ENCODE results near the gene TOR4A.
"Not testable (repeated sequence)": the region's sequence is repeated elsewhere in the genome, so short reads cannot be mapped to it uniquely, and the experiment has no call there.

The TOR4A gene

DNA sequence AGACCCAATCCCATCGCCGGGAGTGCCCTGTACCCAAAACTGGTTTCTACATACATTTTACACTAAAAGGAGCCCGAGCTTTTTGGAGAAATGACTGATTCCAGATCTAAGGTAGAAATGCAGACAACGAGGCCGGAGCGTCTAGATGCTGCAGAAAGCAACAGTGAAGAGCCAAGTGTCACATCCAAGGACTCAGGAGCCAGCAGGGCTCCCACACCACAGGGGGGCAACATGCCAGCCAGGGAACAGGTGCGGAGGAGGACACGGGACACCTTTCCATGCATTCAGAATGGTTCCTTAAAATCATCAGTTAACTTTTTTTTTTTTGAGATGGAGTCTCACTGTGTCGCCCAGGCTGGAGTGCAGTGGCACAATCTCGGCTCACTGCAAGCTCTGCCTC lies 47.6 kb downstream of the TOR4A start:
- no peak overlapping the region for H3K9ac ChIP-seq (ENCODE audit: insufficient read length)
- no peak overlapping the region for H3K27ac ChIP-seq
- no peaks in the 10 kb centered on the region for H3K36me3 ChIP-seq (ENCODE audit: insufficient read depth, low read length)
- DNase-seq (ENCODE audit: low read depth, low spot score) = no peak
- no peak overlapping the region for H3K4me3 ChIP-seq
- H3K9me3 ChIP-seq (ENCODE audit: low read depth, low read length) = no peaks in the 10 kb centered on the region
- TF ChIP-seq POLR2AphosphoS5 (IDR thresholded peaks at IDR 0.05; ENCODE audit: borderline replicate concordance, low read depth, low read length) (no peak), EZH2 (IDR thresholded peaks at IDR 0.05) (no peak), FOXP2 (optimal IDR thresholded peaks at IDR 0.05; ENCODE audit: control extremely low read depth, extremely low read length, insufficient read depth) (no peak)

DNA sequence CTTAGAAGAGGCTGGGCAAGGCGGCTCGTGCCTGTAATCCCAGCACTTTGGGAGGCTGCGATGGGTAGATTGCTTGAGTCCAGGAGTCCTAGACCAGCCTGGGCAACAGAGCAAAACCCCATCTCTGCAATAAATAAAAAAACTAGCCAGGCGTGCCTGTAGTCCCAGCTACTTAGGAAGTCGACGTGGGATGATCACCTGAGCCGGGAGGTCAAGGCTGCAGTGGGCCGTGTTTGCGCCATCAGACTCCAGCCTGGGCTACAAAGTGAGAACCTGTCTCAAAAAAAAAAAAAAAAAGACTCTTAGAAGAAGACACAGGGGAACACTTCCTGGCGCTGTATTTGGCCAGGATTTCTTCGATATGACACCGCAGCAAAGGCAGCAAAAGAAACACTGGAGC lies 48.3 kb downstream of the TOR4A start:
- Histone ChIP-seq H3K9ac (ENCODE audit: insufficient read length) (no peak overlapping the region), H3K4me3 (no peak overlapping the region), H3K27ac (no peak overlapping the region), H3K9me3 (ENCODE audit: low read depth, low read length) (no peaks in the 10 kb centered on the region), H3K36me3 (ENCODE audit: insufficient read depth, low read length) (no peaks in the 10 kb centered on the region)
- no peak for TF ChIP-seq FOXP2 (optimal IDR thresholded peaks at IDR 0.05; ENCODE audit: control extremely low read depth, extremely low read length, insufficient read depth)
- TF ChIP-seq EZH2 (IDR thresholded peaks at IDR 0.05) = no peak
- no peak for TF ChIP-seq POLR2AphosphoS5 (IDR thresholded peaks at IDR 0.05; ENCODE audit: borderline replicate concordance, low read depth, low read length)
- DNase-seq (ENCODE audit: low read depth, low spot score) = no peak

DNA sequence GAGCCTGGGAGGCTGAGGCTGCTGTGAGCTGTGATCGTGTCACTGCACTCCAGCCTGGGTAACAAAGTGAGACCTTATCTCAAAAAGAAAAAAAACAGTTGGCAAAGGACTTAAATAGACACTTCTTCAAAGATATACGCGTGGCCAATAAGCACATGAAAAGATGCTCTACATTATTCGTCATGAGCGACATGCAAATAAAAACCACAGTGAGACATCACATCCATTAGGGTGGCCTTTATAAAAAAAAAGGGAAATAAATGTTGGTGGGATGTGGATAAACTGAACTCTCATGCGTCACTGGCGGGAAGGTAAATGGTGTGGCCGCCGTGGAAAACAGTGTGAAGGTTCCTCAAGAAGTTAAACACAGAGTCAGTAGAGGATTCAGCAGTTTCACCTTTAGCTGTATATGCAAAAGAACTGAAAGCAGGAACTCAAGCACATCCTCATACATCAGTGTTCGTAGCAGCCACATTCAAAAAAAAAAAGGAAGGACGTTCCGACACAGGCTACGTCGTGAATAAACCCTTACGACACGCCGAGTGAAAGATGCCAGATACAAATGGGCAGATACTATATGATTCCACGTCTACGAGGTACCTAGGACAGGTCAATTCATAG lies 49.0 kb downstream of the TOR4A start:
- no peaks in the 10 kb centered on the region for H3K9me3 ChIP-seq (ENCODE audit: low read depth, low read length)
- no peak overlapping the region for H3K27ac ChIP-seq
- H3K9ac ChIP-seq (ENCODE audit: insufficient read length) = no peak overlapping the region
- TF ChIP-seq FOXP2 (optimal IDR thresholded peaks at IDR 0.05; ENCODE audit: control extremely low read depth, extremely low read length, insufficient read depth) = no peak
- TF ChIP-seq EZH2 (IDR thresholded peaks at IDR 0.05) = no peak
- TF ChIP-seq POLR2AphosphoS5 (IDR thresholded peaks at IDR 0.05; ENCODE audit: borderline replicate concordance, low read depth, low read length) = no peak
- H3K36me3 ChIP-seq (ENCODE audit: insufficient read depth, low read length) = no peaks in the 10 kb centered on the region
- no peak for DNase-seq (ENCODE audit: low read depth, low spot score)
- no peak overlapping the region for H3K4me3 ChIP-seq

DNA sequence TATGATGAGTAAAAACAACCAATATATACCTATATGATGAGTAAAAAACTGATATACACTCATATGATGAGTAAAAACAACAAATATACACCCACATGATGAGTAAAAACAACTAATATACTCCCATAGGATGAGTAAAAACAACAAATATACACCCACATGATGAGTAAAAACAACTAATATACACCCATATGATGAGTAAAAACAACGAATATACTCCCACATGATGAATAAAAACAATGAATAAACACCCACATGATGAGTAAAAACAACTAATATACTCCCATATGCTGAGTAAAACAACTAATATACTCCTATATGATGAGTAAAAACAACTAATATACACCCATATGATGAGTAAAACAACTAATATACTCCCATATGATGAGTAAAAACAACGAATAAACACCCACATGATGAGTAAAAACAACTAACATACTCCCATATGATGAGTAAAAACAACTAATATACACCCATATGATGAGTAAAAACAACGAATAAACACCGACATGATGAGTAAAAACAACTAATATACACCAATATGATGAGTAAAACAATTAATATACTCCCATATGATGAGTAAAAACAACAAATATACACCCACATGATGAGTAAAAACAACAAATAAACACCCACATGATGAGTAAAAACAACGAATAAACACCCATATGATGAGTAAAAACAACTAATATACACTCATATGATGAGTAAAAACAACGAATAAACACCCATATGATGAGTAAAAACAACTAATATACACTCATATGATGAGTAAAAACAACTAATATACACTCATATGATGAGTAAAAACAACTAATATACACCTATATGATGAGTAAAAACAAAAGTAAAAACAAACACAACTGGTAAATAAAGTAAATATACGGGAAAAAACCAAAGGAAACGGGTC lies 50.4 kb downstream of the TOR4A start:
- not testable (repeated sequence) for H3K27ac ChIP-seq; DNase-seq (ENCODE audit: low read depth, low spot score); H3K36me3 ChIP-seq (ENCODE audit: insufficient read depth, low read length); H3K4me3 ChIP-seq; H3K9me3 ChIP-seq (ENCODE audit: low read depth, low read length); H3K9ac ChIP-seq (ENCODE audit: insufficient read length)

DNA sequence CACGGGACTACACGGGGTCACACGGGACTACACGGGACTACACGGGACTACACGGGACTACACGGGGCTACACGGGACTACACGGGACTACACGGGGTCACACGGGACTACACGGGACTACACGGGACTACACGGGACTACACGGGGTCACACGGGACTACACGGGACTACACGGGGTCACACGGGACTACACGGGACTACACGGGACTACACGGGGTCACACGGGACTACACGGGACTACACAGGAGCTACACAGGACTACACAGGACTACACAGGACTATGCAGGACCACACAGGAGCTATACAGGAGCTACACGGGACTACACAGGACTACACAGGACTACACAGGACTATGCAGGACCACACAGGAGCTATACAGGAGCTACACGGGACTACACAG lies 52.1 kb downstream of the TOR4A start:
- not testable (repeated sequence) for H3K9me3 ChIP-seq (ENCODE audit: low read depth, low read length); H3K9ac ChIP-seq (ENCODE audit: insufficient read length); DNase-seq (ENCODE audit: low read depth, low spot score); H3K27ac ChIP-seq; H3K4me3 ChIP-seq; H3K36me3 ChIP-seq (ENCODE audit: insufficient read depth, low read length)

DNA sequence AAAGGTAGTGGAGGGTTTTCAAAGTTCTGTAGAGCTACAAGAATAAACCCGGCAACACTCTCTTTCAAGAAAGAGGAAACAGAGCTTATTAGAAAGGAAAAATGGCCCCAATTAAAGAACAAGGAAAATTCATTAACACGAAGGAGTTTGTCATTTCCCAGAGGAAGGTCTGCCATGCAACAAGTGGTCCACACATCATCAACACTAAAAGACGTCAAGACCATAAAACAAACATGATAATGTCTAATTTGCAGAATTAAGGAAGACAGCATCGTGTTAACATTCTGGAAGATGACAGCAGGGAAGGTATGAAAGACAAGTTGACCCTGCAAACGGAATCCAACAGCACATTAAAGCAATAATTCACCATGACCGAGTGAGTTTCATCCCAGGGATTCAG lies 53.2 kb downstream of the TOR4A start:
- no peaks in the 10 kb centered on the region for H3K36me3 ChIP-seq (ENCODE audit: insufficient read depth, low read length)
- H3K4me3 ChIP-seq = no peak overlapping the region
- no peak overlapping the region for H3K27ac ChIP-seq
- no peak overlapping the region for H3K9ac ChIP-seq (ENCODE audit: insufficient read length)
- no peaks in the 10 kb centered on the region for H3K9me3 ChIP-seq (ENCODE audit: low read depth, low read length)
- no peak for TF ChIP-seq FOXP2 (optimal IDR thresholded peaks at IDR 0.05; ENCODE audit: control extremely low read depth, extremely low read length, insufficient read depth)
- TF ChIP-seq EZH2 (IDR thresholded peaks at IDR 0.05) = no peak
- no peak for DNase-seq (ENCODE audit: low read depth, low spot score)

DNA sequence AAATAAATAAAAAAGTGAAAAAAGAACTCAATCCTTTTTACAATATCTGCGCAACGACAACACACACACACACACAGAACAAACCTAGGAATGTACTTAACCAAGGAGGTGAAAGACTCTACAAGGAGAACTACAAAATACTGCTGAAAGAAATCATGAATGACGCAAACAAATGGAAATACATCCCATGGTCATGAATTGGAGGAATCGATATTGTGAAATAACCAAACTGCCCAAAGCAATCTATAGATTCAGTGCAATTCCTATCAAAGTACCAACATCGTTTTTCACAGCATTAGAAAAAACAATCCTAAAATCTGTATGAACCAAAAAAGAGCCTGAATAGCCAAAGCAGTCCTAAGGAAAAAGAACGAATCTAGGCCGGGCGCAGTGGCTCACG lies 54.4 kb downstream of the TOR4A start:
- H3K36me3 ChIP-seq (ENCODE audit: insufficient read depth, low read length) = no peaks in the 10 kb centered on the region
- TF ChIP-seq FOXP2 (optimal IDR thresholded peaks at IDR 0.05; ENCODE audit: control extremely low read depth, extremely low read length, insufficient read depth) (no peak), POLR2AphosphoS5 (IDR thresholded peaks at IDR 0.05; ENCODE audit: borderline replicate concordance, low read depth, low read length) (no peak), EZH2 (IDR thresholded peaks at IDR 0.05) (no peak)
- no peak for DNase-seq (ENCODE audit: low read depth, low spot score)
- no peak overlapping the region for H3K9ac ChIP-seq (ENCODE audit: insufficient read length)
- H3K9me3 ChIP-seq (ENCODE audit: low read depth, low read length) = no peaks in the 10 kb centered on the region; the same call in 1 of the 2 replicates
- H3K4me3 ChIP-seq = no peak overlapping the region
- no peak overlapping the region for H3K27ac ChIP-seq

Data from SK-N-MC (cell line).